GM12875 (cell line): Measurements from ENCODE around the gene PLA2G4A.

Source experiments
- H3K4me3 ChIP-seq: one replicate; pipeline ENCODE4 v1.5.1; 2011; ENCODE audit warnings: low read depth, low read length, control low read depth
- TF ChIP-seq, protein P1 (sequence below): IDR thresholded peaks from 2 replicates; pipeline ENCODE4 v1.5.1; 2011; ENCODE audit warnings: low read depth, mild to moderate bottlenecking, control low read depth, inconsistent platforms, low read length, moderate library complexity, borderline replicate concordance; ENCODE audit not compliant: insufficient read depth

The PLA2G4A gene

DNA sequence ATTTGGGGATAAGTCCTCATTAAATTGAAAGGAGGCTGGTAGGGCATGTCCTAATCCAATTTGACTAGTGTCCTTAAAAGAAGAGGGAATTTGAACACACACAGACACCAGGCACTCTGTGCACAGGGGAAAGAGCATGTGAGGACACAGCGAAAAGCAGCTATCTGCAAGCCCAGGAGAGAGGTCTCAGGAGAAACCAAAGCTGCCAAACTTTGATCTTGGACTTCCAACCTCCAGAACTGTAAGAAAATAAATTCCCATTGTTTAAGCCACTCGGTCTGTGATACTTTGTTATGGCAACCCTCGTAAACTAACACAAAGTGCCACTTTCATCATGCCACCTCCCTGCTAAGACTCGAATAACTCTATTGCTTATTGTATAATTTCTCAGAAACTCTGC is 13.8 kb downstream of the PLA2G4A start:
- TF ChIP-seq, protein P1, sequence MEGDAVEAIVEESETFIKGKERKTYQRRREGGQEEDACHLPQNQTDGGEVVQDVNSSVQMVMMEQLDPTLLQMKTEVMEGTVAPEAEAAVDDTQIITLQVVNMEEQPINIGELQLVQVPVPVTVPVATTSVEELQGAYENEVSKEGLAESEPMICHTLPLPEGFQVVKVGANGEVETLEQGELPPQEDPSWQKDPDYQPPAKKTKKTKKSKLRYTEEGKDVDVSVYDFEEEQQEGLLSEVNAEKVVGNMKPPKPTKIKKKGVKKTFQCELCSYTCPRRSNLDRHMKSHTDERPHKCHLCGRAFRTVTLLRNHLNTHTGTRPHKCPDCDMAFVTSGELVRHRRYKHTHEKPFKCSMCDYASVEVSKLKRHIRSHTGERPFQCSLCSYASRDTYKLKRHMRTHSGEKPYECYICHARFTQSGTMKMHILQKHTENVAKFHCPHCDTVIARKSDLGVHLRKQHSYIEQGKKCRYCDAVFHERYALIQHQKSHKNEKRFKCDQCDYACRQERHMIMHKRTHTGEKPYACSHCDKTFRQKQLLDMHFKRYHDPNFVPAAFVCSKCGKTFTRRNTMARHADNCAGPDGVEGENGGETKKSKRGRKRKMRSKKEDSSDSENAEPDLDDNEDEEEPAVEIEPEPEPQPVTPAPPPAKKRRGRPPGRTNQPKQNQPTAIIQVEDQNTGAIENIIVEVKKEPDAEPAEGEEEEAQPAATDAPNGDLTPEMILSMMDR: no peak
- no peak overlapping the region for H3K4me3 ChIP-seq

DNA sequence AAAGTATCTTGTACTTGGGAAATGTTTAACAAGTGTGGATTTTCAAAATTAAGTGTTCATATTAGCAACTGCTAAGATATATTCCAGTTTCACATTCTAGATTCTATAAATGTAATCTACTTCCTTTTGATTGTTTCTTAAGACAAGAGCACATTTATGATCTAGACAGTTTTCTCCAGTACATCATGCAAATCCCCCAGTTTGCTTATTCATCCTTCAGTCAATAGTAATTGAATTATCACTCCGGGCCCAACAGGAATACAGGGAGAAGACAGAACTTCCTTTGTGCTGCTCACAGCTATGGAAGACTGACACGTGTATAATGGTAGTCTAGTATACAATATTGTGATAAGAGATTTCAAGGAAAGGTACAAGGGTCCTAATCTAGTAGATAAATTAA is 14.5 kb downstream of the PLA2G4A start:
- no peak overlapping the region for H3K4me3 ChIP-seq
- TF ChIP-seq, protein P1: no peak

DNA sequence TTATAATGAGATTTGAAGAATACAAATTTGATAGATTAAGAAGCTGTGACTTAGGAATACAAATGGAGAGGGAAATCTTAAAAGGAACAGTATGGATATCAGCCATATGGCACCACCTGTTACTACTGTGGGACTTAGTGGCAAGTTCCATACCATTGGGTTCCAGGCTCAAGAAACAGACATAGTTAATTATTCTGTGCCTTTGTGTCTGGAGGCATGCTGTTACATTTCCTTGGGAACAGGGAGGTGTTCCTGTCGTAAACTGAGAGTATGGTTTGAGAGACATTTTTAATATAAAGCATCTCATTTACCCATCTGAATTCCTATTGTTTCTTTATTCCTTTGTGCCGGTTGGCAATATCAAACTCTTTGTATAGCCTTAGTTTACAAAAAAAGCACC is 15.2 kb downstream of the PLA2G4A start:
- H3K4me3 ChIP-seq: no peak overlapping the region
- TF ChIP-seq, protein P1: no peak

DNA sequence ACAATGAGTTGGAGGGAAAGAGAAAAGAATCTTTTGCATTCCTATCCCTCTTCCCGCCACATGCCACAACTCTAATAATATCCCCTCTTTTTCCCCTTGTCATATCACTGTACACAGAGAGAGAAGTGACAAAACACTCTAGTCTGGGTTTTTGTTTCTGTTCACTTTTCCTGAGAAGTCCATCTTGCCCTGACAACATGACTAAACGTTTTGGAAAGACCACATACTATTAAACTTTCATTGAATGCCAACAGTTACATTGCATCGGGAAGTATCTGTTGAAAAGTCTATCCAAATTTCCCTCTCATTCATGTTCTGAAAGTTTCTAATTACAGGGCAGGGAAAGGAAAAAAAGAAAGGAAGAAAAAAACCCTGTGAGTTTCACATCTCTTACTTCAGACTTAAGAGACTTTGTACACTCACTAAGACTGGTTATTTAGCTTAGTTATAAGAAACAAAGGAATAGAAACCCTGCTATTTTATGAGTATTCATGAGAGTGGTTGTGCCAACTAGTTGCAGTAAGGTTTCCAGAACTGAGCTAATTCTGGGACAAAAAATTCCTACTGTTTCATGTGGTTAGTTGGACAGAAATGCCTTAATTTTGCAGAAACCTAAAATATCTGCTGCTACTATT is 16.9 kb downstream of the PLA2G4A start:
- TF ChIP-seq, protein P1: no peak
- no peak overlapping the region for H3K4me3 ChIP-seq

DNA sequence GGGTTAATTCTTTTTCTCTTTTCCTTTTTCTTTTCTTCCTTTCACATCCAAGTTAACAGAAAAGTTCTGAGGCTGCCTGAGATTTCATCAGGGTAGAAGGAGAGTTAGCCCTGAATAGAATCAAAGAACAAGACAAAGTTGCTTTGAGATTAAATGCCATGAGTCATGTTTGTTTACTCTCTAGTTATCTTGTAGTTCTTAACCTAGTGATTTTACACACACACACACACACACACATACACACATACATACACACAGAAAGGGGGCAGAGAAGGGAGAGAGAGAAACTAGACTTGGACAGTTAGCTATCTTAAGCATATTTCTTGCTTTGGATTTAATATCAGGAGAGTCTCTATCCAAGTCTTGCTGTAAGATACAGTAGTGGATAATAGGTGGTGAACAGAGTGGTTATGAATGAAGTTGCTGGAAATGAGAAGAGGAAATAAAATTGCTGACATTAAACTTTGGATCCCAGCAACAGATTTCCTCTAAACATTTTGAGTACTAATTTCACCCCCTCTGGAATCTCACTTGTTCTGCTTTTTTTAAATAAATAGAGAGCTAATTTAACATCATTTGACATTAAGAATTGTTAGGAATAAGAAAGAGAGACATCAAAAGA is 19.9 kb downstream of the PLA2G4A start:
- no peak overlapping the region for H3K4me3 ChIP-seq
- TF ChIP-seq, protein P1: no peak

DNA sequence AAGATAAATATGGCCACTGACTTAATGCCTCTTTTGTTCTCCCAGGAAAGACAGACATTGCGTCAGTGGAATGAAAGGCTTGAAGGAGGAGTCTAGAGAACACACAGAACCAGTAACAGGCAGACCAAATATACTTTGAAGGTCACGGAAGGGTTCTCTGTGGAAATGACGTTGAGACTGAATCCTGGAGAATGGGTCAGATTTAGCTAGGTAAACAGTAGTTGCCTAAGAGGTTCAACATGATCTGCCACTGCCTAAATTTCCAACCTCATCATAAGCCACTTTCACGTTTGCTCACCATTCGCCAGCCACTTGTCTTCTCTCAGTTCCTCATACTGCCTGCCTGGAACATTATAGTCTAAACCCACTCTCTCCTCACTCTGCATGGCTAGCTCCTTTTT is 20.5 kb downstream of the PLA2G4A start:
- TF ChIP-seq, protein P1: no peak
- no peak overlapping the region for H3K4me3 ChIP-seq

DNA sequence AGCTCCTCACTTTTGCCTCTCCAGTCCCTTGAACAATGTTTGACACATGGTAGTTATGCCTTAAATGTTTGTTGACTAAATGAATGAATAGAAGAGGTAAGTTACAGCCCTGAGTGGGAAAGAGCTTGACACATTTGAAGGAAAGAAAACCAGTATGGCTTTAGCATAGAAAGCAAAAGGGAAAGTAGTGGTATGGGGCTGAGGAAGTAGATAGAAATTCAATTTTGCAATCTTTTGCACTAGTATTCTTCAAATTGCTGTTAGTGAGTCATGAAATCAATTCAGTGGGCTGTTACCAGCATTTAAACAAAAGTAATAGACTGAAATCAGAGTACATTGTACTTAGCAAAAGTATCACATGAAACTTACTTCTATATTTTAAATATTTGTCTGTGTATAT is 21.1 kb downstream of the PLA2G4A start:
- no peak overlapping the region for H3K4me3 ChIP-seq
- TF ChIP-seq, protein P1: no peak
